Ammon's horn (tissue), 1 donor: ENCODE measurements around the gene LARGE1.

Source experiments
- DNase-seq: peaks from one replicate; pipeline ENCODE4 v3.0.0-alpha.2; 2016; ENCODE audit warnings: low spot score

LARGE1 gene

GRCh38 chr22:33561149-33561807 lies 359.0 kb downstream of the LARGE1 start:
- DNase-seq = no peak

- DNase-seq = no peak
Measured at GRCh38 chr22:33557836-33558235, 362.4 kb downstream of the LARGE1 start.

- no peak for DNase-seq
Measured at GRCh38 chr22:33555814-33556522, 364.3 kb downstream of the LARGE1 start.

GRCh38 chr22:33553493-33553892 lies 366.8 kb downstream of the LARGE1 start:
- no peak for DNase-seq

GRCh38 chr22:33544707-33545106 lies 375.6 kb downstream of the LARGE1 start:
- no peak for DNase-seq

GRCh38 chr22:33542722-33543121 lies 377.6 kb downstream of the LARGE1 start:
- DNase-seq = no peak

- DNase-seq = no peak
Measured at GRCh38 chr22:33542153-33542552, 378.1 kb downstream of the LARGE1 start.

- DNase-seq = peak; percentile 67
Measured at GRCh38 chr22:33539902-33540751, 380.1 kb downstream of the LARGE1 start.

- DNase-seq = no peak
Measured at GRCh38 chr22:33539202-33539901, 380.9 kb downstream of the LARGE1 start.

GRCh38 chr22:33538277-33538885 lies 381.9 kb downstream of the LARGE1 start:
- DNase-seq = no peak

GRCh38 chr22:33537059-33537458 lies 383.2 kb downstream of the LARGE1 start:
- no peak for DNase-seq

GRCh38 chr22:33535937-33536875 lies 384.1 kb downstream of the LARGE1 start:
- DNase-seq = no peak

- DNase-seq = no peak
Measured at GRCh38 chr22:33529424-33530113, 390.7 kb downstream of the LARGE1 start.

- DNase-seq = no peak
Measured at GRCh38 chr22:33528183-33528582, 392.1 kb downstream of the LARGE1 start.

- DNase-seq = no peak
Measured at GRCh38 chr22:33526434-33527107, 393.7 kb downstream of the LARGE1 start.

GRCh38 chr22:33524511-33525260 lies 395.6 kb downstream of the LARGE1 start:
- DNase-seq = no peak

- no peak for DNase-seq
Measured at GRCh38 chr22:33521879-33522665, 398.2 kb downstream of the LARGE1 start.
